GM12873 (cell line): Measurements from ENCODE around the gene LINGO1.

Source experiments
- TF ChIP-seq, protein P1 (sequence below): IDR thresholded peaks from 2 replicates; pipeline ENCODE4 v1.5.1; 2012; ENCODE audit warnings: low read depth, mild to moderate bottlenecking, moderate library complexity, low read length, control low read depth; ENCODE audit not compliant: insufficient read depth; ENCODE audit errors: missing control alignments

The LINGO1 gene

DNA sequence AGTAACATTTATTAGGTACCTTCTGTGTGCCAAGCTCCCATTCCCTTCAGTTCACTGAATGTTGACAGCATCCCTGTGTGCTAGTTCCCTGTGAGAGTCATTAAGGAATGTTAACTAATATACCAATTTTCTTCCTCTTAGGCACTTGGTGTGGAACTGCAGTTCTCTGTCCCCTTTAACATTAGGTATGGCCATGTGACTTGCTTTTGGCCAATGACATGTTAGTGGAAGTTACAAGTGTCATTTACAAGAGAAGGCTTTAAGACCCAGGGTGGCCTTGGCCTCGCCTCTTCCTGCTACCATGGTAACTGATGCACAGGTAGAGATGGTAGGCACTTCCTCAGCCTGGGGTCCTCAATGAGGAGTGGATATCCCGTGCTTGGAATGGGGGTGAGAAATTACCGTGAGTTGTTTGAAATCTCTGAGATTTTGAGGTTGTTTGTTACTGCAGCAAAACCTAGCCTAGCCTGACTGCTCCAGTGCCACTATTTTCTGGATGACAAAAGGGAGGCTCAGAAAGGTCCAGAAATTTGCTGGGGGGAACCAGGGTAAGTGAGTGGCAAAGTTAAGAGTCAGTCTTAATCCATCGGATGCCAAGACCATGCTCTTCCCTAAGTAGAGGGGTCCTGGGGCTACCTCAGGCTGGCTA lies 21.2 kb upstream of the LINGO1 start:
- TF ChIP-seq, protein P1, sequence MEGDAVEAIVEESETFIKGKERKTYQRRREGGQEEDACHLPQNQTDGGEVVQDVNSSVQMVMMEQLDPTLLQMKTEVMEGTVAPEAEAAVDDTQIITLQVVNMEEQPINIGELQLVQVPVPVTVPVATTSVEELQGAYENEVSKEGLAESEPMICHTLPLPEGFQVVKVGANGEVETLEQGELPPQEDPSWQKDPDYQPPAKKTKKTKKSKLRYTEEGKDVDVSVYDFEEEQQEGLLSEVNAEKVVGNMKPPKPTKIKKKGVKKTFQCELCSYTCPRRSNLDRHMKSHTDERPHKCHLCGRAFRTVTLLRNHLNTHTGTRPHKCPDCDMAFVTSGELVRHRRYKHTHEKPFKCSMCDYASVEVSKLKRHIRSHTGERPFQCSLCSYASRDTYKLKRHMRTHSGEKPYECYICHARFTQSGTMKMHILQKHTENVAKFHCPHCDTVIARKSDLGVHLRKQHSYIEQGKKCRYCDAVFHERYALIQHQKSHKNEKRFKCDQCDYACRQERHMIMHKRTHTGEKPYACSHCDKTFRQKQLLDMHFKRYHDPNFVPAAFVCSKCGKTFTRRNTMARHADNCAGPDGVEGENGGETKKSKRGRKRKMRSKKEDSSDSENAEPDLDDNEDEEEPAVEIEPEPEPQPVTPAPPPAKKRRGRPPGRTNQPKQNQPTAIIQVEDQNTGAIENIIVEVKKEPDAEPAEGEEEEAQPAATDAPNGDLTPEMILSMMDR = no peak

DNA sequence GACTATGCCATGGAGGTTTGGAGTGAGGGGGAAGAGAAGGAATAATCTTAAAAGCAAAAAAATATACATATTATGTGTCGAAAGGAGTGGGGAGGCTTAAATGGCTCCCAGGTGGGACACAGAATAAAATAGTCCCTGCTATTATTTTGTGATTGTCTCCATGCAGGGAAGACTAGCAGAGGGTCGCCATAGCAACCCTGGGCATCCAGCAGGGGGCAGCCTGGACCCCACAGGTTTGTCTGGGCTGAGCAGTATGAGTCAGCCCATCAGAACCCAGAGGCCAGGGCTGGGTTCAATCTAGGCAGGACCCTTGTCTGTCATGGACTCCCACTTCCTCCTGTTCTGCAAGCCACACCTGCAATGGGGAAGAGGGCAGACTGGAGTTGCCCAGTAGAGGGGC lies 17.6 kb upstream of the LINGO1 start:
- TF ChIP-seq, protein P1 = peak; percentile 48

DNA sequence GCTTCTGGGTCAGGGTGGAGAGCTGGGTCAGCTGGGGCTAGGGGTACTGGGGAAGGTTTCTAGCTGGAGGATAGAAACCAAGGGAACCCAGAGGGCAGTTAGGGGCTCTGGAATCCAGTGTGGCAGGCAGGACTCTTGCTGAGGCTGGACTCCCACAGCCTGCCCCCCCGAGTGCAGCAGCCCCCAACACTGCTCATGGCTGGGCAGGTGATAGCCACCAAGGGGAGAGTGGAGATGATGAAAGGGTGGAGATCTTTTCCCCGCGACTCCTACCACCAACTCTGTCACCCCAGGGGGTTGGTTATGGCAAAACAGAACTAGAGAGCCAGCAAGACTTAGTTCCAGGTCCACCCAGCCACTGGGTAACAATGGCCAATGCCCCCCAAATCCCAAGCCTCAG lies 16.9 kb upstream of the LINGO1 start:
- TF ChIP-seq, protein P1 = no peak

DNA sequence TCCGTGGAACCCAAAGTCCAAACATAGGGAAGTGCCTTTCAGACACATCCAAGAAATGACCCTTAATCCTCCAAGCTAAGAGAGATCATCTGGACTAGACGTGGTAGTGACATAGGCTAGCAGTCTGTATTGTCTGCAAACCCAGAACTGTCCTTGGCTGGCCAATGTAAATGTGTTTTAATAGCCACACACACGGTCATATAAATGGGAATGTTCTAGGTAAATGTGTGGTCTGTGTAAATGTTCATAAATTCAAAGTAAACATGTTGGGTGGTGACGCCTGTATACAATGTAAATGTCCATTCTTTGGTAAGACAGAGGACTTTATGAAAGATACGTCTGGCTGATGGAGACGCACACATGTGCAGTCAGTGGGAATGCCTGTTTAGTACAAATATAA lies 16.3 kb upstream of the LINGO1 start:
- TF ChIP-seq, protein P1 = no peak

DNA sequence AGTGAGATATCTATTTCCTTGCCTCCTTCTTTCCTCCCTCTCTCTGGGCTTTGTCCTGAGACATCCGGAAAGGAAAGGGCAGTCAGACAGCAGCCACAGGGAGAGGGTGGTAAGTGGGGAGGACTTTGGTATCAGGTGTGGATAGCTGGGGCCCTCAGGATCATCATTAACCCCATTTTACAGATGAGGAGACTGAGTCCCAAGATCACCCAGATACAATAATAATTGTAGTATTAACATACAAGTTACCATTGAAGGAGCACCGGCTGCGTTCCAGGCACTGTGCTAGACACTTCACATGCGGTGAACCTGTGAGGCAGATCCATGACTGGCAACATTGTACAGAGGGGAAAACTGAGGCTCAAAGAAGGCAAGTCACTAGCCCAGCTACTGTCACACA lies 15.2 kb upstream of the LINGO1 start:
- TF ChIP-seq, protein P1 = no peak

DNA sequence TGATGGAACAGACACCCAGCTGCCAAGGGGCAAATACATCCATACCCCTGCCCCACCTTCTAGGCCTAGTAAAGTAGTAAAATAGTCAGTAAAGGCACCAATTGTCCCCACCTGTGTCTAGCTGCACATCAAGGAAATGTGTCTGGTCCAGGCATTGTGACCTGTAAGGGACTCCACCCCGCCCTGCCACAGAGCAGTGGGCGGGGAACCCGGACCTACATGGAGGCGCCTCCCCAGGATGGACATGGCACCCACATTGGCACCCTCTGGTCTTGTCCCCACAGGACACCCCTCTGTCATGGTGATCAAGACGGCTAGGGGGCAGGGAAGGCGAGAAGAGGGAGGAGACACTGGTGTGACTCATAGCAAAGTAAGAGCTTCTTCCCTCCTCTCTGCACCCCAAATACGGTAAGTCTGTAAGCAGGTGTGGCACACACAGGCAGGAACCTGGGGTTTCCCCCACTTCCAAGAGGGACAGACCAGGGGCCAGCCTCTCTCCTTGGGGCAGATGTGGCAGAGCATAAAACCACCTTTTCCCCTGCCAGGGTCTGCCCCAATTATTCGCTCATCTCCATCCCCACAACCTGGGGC lies 13.5 kb upstream of the LINGO1 start:
- TF ChIP-seq, protein P1 = no peak

DNA sequence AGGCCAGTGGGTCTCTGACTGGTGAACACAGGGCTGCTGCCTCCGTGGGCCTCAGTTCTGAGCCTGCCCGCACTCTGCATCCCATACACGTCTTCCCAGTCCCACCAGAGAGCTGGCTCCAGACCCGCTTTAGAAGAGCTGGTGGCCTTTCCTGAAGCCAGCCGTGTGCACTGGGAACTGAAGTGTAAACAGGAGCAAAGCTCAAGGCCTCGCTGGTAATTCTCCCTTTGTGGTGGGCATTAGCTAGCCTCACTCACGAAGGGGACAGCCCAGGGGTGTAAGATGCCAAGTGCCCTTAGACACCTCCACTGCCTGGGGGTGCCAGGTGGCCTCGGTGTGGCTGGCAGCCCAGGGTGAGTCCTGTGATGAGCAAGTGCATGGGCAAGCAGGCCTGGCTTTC lies 12.9 kb upstream of the LINGO1 start:
- TF ChIP-seq, protein P1 = no peak
